ENCODE results near the gene CPLX4.

DNA sequence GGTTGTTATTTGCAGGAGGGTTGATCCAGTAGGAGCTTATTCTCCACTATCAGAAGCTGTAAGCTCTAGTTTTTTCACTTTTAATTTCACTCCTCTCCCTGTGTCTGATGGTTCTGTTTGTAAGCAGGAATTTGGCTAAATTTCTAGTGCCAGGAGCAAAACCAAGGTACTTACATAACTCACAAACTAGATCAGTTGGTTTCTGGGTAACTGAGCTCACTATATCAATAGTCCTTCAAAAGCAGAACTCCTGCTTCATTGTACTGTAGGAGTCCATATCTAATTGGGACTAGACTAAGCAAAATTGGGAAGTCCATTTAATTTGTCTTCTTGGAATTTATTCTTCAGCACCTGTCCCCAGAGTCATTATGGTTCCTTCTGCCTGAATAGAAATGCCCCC is 25.1 kb downstream of the CPLX4 start:
- no peak for TF ChIP-seq POLR2A (IDR thresholded peaks at IDR 0.05; ENCODE audit: extremely low read depth, insufficient read length)
- TF ChIP-seq, protein P1, sequence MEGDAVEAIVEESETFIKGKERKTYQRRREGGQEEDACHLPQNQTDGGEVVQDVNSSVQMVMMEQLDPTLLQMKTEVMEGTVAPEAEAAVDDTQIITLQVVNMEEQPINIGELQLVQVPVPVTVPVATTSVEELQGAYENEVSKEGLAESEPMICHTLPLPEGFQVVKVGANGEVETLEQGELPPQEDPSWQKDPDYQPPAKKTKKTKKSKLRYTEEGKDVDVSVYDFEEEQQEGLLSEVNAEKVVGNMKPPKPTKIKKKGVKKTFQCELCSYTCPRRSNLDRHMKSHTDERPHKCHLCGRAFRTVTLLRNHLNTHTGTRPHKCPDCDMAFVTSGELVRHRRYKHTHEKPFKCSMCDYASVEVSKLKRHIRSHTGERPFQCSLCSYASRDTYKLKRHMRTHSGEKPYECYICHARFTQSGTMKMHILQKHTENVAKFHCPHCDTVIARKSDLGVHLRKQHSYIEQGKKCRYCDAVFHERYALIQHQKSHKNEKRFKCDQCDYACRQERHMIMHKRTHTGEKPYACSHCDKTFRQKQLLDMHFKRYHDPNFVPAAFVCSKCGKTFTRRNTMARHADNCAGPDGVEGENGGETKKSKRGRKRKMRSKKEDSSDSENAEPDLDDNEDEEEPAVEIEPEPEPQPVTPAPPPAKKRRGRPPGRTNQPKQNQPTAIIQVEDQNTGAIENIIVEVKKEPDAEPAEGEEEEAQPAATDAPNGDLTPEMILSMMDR (IDR thresholded peaks at IDR 0.05; ENCODE audit: low read depth, low read length), result no peak

Data from NB4 (cell line).